CD4-positive, CD25-positive, alpha-beta regulatory T cell (primary cell): Measurements from ENCODE around the gene RAPGEF4. TPM values are rescaled to one million over a fixed set of nuclear protein-coding genes. Genes with fewer than 3 reads are reported as not detected.
A peak's percentile ranks its signal among the peaks of the same experiment; 100 is the strongest.

Source experiments
- ATAC-seq, 2 donors: fragments of 150-1000 bp; cut with Tn5 transposase; one replicate each; pipeline ENCODE4 v1.10.0; 2021; ENCODE audit warnings: low read depth in 2 of 2, moderate number of reproducible peaks in 2 of 2, moderate library complexity in 1 of 2
- DNase-seq, 3 donors: peaks; one replicate each; pipeline versions ENCODE4 v3.0.0 to v3.0.0-alpha.2; 2012 to 2022; ENCODE audit warnings: mixed read lengths in 1 of 3
- H3K27ac ChIP-seq: one replicate; pipeline ENCODE4 v1.7.0; 2013; ENCODE audit warnings: mild to moderate bottlenecking, low read length; ENCODE audit not compliant: insufficient read depth, poor library complexity, severe bottlenecking
- H3K27me3 ChIP-seq: one replicate; pipeline ENCODE4 v1.7.0; 2013; ENCODE audit warnings: low read length; ENCODE audit not compliant: control insufficient read depth, insufficient read depth
- H3K36me3 ChIP-seq: one replicate; pipeline ENCODE4 v1.7.0; 2013; ENCODE audit warnings: mild to moderate bottlenecking, low read length, moderate library complexity; ENCODE audit not compliant: control insufficient read depth, insufficient read depth
- H3K4me1 ChIP-seq: 2 replicates; pipeline ENCODE4 v1.7.0; 2013; ENCODE audit warnings: mild to moderate bottlenecking, low read length; ENCODE audit not compliant: insufficient read depth, control insufficient read depth, poor library complexity, severe bottlenecking
- H3K4me3 ChIP-seq: one replicate; pipeline ENCODE4 v1.7.0; 2013; ENCODE audit warnings: low read depth, mild to moderate bottlenecking, low read length, moderate library complexity
- H3K9me3 ChIP-seq, 2 experiments: 1 replicate in 1 of 2; 2 replicates in 1 of 2; pipeline ENCODE4 v1.7.0; 2013; ENCODE audit warnings: low read length in 2 of 2, mild to moderate bottlenecking in 1 of 2, moderate library complexity in 1 of 2; ENCODE audit not compliant: control insufficient read depth in 2 of 2
- H3K27ac Mint-ChIP-seq, 3 donors: one replicate each; pipeline ENCODE4 v1.8.0; 2020 to 2022; ENCODE audit warnings: mild to moderate bottlenecking in 3 of 3, mixed read lengths in 3 of 3, moderate library complexity in 2 of 3
- H3K27me3 Mint-ChIP-seq: one replicate; pipeline ENCODE4 v1.8.0; 2022; ENCODE audit warnings: mild to moderate bottlenecking, mixed read lengths
- H3K36me3 Mint-ChIP-seq: one replicate; pipeline ENCODE4 v1.8.0; 2020; ENCODE audit warnings: mixed read lengths
- H3K4me1 Mint-ChIP-seq, 4 donors: one replicate each; pipeline ENCODE4 v1.8.0; 2020 to 2022; ENCODE audit warnings: mixed read lengths in 4 of 4, mild to moderate bottlenecking in 1 of 4
- H3K4me3 Mint-ChIP-seq, 4 donors: one replicate each; pipeline ENCODE4 v1.8.0; 2020 to 2022; ENCODE audit warnings: mild to moderate bottlenecking in 4 of 4, mixed read lengths in 4 of 4, moderate library complexity in 3 of 4
- H3K9me3 Mint-ChIP-seq, 7 donors: one replicate each; pipeline ENCODE4 v1.8.0; 2020 to 2022; ENCODE audit warnings: mixed read lengths in 7 of 7, mild to moderate bottlenecking in 3 of 7, moderate library complexity in 2 of 7
- polyA plus RNA-seq, 4 donors: library from polyadenylated mRNA; unstranded; fragments of 300-500 nt; fragmentation: Illumina TruSeq; gene quantifications; one replicate each; pipeline ENCODE4 v1.2.3, GENCODE V29; 2021
- total RNA-seq: library from RNA; stranded (reverse); gene quantifications from one replicate; pipeline ENCODE4 v1.2.3, GENCODE V29; 2022

RAPGEF4 gene
- total and polyA plus RNA-seq, 5 donors from 2014 or later = 1.4 TPM; not detected in 4

DNA sequence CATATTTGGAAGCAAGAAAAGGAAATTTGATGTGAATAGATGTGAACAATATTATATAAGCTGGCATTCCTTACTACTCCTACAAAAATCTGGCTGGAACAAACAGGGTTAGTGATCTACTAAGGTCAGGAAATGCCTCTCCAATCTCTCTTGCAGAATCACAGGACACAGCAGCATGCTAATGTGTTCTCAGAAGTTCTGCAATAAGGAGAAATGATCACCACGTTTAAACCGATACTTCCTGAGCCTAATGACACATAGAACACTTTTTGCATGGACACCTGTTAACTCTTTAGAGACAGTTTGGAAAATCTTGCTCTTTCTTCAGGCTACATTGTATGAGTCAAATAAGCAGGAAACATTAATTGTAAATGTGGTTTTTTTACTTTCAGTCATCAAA, 250.4 kb downstream of the RAPGEF4 start:
- Mint-ChIP-seq H3K4me3 (no peak overlapping the region), H3K27me3 (peaks cover 8% of the 10 kb centered on the region), H3K4me1 (peaks cover 0 to 4% (median 1%) of the 10 kb centered on the region in 4 donors), H3K9me3 (no peaks in the 10 kb centered on the region), H3K27ac (no peak overlapping the region), H3K36me3 (no peaks in the 10 kb centered on the region)
- Histone ChIP-seq H3K4me1 (no peaks in the 10 kb centered on the region), H3K27me3 (peaks cover 2% of the 10 kb centered on the region), H3K36me3 (no peaks in the 10 kb centered on the region), H3K9me3 (no peaks in the 10 kb centered on the region), H3K27ac (no peak overlapping the region), H3K4me3 (no peak overlapping the region)
- ATAC-seq (no peak), DNase-seq (peak in 1 of 3 donors; percentile 29)

DNA sequence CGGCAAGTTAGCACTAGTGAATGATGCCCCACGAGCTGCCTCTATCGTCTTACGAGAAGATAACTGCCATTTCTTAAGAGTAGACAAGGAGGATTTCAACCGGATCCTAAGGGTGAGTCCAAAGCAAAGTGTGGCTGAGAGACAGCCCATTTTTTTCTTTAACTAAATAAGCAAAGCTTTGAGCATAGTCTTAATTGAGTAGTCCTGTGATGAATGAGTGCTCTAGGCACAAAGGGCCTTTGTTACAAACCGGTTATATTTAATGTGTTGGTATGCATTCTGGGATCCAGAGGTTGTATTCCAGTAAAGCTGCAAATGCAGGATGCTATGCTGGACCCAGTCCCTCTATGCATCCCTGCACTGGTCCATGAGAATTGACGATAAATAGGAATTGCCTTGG, 253.1 kb downstream of the RAPGEF4 start:
- no peak for DNase-seq
- no peak overlapping the region for H3K4me3 ChIP-seq
- H3K27me3 Mint-ChIP-seq = peaks cover 4% of the 10 kb centered on the region
- no peaks in the 10 kb centered on the region for H3K4me1 ChIP-seq
- no peaks in the 10 kb centered on the region for H3K9me3 ChIP-seq
- no peak overlapping the region for H3K27ac Mint-ChIP-seq
- H3K27ac ChIP-seq = no peak overlapping the region
- no peaks in the 10 kb centered on the region for H3K9me3 Mint-ChIP-seq
- H3K36me3 ChIP-seq = no peaks in the 10 kb centered on the region
- no peaks in the 10 kb centered on the region for H3K36me3 Mint-ChIP-seq
- ATAC-seq = no peak
- H3K27me3 ChIP-seq = peaks cover 2% of the 10 kb centered on the region
- H3K4me1 Mint-ChIP-seq = peaks cover 0 to 4% (median 1%) of the 10 kb centered on the region in 4 donors
- no peak overlapping the region for H3K4me3 Mint-ChIP-seq

DNA sequence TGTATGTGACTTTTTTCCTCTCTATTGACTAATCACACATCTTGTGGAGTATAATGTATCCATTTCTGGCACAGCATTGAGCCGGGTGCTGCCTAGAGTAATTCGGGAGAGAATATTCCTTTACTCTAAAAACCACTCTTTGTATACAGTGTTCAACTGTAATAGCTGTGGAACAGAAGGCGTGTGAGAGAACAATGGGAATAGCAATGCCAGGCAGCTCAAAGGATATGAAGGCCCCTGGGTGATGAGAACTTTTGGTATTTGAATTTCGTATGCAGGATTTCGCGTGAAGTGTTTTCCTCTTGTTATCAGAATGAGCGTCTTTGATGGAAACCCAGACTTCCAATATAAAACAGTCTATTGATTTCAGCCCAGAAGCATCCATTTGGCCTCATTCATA, 255.4 kb downstream of the RAPGEF4 start:
- H3K4me3 ChIP-seq = no peak overlapping the region
- Mint-ChIP-seq H3K36me3 (no peaks in the 10 kb centered on the region), H3K4me1 (no peaks in the 10 kb centered on the region), H3K27me3 (no peaks in the 10 kb centered on the region), H3K4me3 (no peak overlapping the region), H3K9me3 (no peaks in the 10 kb centered on the region), H3K27ac (no peak overlapping the region)
- DNase-seq = no peak
- H3K36me3 ChIP-seq = no peaks in the 10 kb centered on the region
- H3K27ac ChIP-seq = no peak overlapping the region
- no peaks in the 10 kb centered on the region for H3K9me3 ChIP-seq
- H3K4me1 ChIP-seq = no peaks in the 10 kb centered on the region
- peaks cover 2% of the 10 kb centered on the region for H3K27me3 ChIP-seq
- no peak for ATAC-seq

DNA sequence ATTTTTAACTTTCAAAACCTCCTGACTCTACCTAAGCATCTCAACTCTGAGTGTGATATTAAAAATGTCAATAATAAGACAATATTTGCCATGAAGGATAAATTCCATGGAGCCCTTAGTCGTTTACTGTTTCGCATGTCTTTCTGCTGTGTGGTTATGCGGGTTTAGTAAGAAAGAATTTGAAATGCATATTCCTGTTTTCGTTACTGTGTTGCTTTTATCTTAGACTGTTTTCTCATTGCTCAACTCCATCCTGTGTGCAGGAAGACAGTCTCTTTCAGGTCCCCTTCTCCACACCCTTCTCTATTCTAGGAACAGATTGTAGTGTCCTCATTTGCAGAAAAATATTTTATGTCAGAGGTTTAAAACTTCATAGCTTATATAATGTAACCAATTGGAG, 257.5 kb downstream of the RAPGEF4 start:
- Mint-ChIP-seq H3K27ac (no peak overlapping the region), H3K36me3 (no peaks in the 10 kb centered on the region), H3K4me1 (no peaks in the 10 kb centered on the region), H3K4me3 (peak overlapping the region in 1 of 4 donors; percentile 18), H3K9me3 (no peaks in the 10 kb centered on the region), H3K27me3 (peaks cover 8% of the 10 kb centered on the region)
- Histone ChIP-seq H3K4me1 (no peaks in the 10 kb centered on the region), H3K27ac (no peak overlapping the region), H3K9me3 (no peaks in the 10 kb centered on the region), H3K4me3 (no peak overlapping the region), H3K27me3 (peaks cover 2% of the 10 kb centered on the region), H3K36me3 (no peaks in the 10 kb centered on the region)
- ATAC-seq (no peak), DNase-seq (no peak)

DNA sequence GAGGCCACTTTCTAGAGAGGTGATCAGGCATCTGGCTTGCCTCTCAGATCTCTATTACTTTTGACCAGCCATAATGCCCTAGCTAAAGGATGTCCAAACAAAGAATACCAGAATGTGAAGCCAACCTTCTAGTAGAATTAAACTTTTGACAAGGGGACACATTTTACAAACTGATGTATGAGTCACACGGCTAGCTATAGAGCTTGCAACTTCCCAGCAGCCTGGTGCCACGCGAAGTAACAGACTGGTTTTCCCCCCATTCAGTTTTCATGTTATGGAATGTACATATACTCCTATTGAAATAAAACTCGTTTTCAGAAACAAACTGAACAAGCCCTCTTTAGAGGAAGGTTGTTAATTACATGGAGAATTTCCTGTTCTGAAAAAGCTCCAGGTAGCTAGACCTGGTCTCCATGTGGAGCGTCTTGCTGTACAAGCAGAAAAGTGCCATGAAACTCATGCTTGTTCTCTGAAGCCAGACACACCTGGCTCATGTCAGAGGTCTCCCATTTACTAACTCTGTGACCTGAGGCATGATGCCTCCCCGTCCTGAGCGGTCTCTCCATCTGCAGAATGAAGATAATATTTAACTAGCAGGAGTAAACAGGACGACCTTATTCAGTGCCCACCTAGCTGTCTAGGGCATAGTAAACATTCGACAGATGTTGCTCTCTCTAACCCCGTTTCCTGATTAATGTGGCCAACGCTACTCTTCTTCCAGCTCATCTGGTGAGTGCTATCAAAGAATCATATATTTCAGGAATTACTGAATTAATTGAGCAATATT, 258.5 kb downstream of the RAPGEF4 start:
- H3K36me3 Mint-ChIP-seq = no peaks in the 10 kb centered on the region
- Histone ChIP-seq H3K4me3 (no peak overlapping the region), H3K9me3 (no peaks in the 10 kb centered on the region), H3K27ac (no peak overlapping the region), H3K27me3 (peaks cover 2% of the 10 kb centered on the region), H3K4me1 (no peaks in the 10 kb centered on the region), H3K36me3 (no peaks in the 10 kb centered on the region)
- DNase-seq (no peak), ATAC-seq (no peak)
- H3K27ac Mint-ChIP-seq = no peak overlapping the region
- H3K4me3 Mint-ChIP-seq = no peak overlapping the region
- H3K4me1 Mint-ChIP-seq = no peaks in the 10 kb centered on the region
- peaks cover 9% of the 10 kb centered on the region for H3K27me3 Mint-ChIP-seq
- H3K9me3 Mint-ChIP-seq = no peaks in the 10 kb centered on the region

DNA sequence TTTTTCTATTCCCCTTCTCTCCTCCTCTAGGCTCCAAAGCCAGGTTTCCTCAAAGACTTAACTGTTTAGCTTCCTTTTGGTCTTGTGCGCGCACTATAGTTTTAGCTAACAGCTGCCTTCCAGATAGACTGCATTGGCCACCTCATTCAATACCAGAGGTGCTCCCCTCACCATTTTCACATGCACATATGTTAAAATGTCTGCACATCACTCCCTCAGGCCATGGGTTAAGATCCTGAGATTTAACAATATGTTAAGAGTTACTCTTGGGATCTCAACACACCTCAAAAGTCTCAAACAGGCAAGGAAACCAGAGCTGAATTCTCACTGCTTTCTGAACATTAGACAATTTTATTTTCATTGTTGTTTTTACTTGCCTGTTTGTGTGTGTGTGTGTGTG, 259.2 kb downstream of the RAPGEF4 start:
- ATAC-seq = no peak
- Histone ChIP-seq H3K27ac (no peak overlapping the region), H3K36me3 (no peaks in the 10 kb centered on the region), H3K4me3 (no peak overlapping the region), H3K4me1 (no peaks in the 10 kb centered on the region), H3K9me3 (no peaks in the 10 kb centered on the region), H3K27me3 (peaks cover 2% of the 10 kb centered on the region)
- no peaks in the 10 kb centered on the region for H3K36me3 Mint-ChIP-seq
- no peaks in the 10 kb centered on the region for H3K4me1 Mint-ChIP-seq
- H3K9me3 Mint-ChIP-seq = no peaks in the 10 kb centered on the region
- no peak overlapping the region for H3K27ac Mint-ChIP-seq
- no peak overlapping the region for H3K4me3 Mint-ChIP-seq
- H3K27me3 Mint-ChIP-seq = peaks cover 9% of the 10 kb centered on the region
- DNase-seq = no peak

DNA sequence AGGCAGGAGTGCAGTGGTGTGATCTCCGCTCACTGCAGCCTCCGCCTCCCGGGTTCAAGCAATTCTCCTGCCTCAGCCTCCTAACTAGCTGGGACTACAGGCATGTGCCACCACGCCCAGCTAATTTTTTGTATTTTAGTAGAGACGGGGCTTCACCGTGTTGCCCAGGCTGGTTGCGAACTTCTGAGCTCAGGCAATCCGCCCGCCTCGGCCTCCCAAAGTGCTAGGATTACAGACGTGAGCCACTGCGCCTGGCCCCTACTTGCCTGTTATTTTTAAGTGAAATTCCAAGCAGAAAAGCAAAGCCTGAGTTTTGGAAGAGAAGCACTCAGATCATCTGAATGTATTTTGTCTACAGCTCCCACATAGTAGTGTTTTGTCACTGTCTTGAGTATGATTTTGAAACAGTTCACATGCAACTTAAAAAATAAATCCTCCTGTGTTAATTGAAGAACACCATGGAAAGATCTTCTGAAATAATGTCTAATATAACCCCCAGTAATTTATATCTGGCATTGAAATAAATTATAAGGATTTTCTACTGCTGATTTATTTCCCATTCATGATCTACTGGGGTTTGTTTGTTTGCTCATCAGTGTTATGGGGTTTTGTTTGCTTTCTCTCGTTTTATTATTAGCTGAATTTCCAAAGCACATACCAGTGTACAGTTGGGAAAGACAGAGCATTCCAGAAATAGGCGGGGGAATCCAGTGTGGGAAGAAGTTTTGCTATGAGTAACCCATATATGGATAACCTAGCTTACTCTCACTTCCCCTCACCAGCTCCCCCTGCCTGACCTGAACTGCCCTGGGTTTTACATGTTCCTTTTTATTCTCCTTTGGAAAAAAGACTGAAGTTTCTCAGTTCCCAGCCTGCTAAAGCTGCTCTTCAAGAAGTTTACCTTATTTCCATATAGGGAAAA, 259.9 kb downstream of the RAPGEF4 start:
- Mint-ChIP-seq H3K9me3 (no peaks in the 10 kb centered on the region), H3K4me3 (no peak overlapping the region), H3K27me3 (peaks cover 9% of the 10 kb centered on the region), H3K36me3 (no peaks in the 10 kb centered on the region), H3K4me1 (no peaks in the 10 kb centered on the region), H3K27ac (no peak overlapping the region)
- Histone ChIP-seq H3K36me3 (no peaks in the 10 kb centered on the region), H3K9me3 (no peaks in the 10 kb centered on the region), H3K27ac (no peak overlapping the region), H3K4me1 (no peaks in the 10 kb centered on the region), H3K27me3 (peaks cover 2% of the 10 kb centered on the region), H3K4me3 (no peak overlapping the region)
- no peak for DNase-seq
- ATAC-seq = no peak
